Measurements from ENCODE around the gene TRPC5OS. TPM values are rescaled to one million over a fixed set of nuclear protein-coding genes. Genes with fewer than 3 reads are reported as not detected.

TRPC5OS gene
- total RNA-seq, 1 experiment from 2014 or later, result 0.22 TPM

DNA sequence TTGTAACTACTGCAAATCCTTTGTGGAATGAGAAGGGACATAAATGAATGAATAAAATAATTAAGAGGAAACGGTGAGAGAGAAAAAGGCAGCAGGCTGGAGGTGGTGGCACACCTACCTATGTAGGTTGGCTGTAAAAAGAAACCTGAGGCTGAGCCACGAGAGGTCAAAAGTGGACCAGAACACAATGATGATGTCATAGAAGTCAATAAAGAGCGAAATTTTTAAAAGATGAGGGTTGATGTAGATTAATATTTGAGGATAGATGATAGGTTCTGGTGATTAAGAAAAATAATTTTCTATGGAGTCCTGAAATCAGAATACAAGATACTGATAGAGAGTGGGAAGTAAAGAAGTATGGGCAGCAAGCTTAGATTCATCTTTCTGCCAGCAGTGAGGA is 1.7 kb downstream of the TRPC5OS start:
- DNase-seq, result no peak
- no peak overlapping the region for H3K4me2 ChIP-seq (ENCODE audit: low read depth, low read length, poor library complexity, severe bottlenecking)

DNA sequence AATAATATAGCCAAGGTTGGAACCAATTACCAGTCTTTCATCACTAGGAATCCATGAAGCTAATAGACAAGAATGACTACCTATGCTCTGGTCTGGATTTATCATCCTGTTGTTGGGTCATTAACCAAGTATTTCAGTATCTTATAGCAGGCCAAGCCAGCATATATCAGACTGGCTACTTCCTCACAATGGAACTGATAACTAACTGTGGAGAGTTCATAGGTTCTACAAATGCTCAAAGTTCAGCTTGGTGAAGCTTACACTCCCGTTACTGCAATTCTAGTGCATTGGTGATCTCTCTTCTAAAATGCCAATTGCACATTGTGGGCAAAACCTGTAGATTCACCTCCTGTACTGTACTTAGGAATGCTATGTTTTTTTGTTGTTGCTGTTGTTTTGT is 4.8 kb downstream of the TRPC5OS start:
- H4K20me1 ChIP-seq (ENCODE audit: insufficient read depth, low read depth, low read length), result no peaks in the 10 kb centered on the region
- H3K27ac ChIP-seq (ENCODE audit: low read length), result no peak overlapping the region
- H3K4me2 ChIP-seq (ENCODE audit: low read depth, low read length, poor library complexity, severe bottlenecking), result no peak overlapping the region
- no peaks in the 10 kb centered on the region for H3K4me1 ChIP-seq (ENCODE audit: low read length)
- H3K36me3 ChIP-seq (ENCODE audit: insufficient read depth, low read length), result no peaks in the 10 kb centered on the region
- H3K9me3 ChIP-seq (ENCODE audit: low read length), result no peaks in the 10 kb centered on the region
- H3K9me2 ChIP-seq (replicated peaks; ENCODE audit: insufficient read depth, low read length), result no peaks in the 10 kb centered on the region
- no peak for DNase-seq
- H3K4me3 ChIP-seq (ENCODE audit: low read length), result no peak overlapping the region
- H3K9ac ChIP-seq (ENCODE audit: low read length), result no peak overlapping the region
- no peak overlapping the region for H2AFZ ChIP-seq (ENCODE audit: low read length)
- no peaks in the 10 kb centered on the region for H3K79me2 ChIP-seq (ENCODE audit: low read length)
- no peaks in the 10 kb centered on the region for H3K27me3 ChIP-seq (ENCODE audit: low read length)

More for the DNA sequence above, 1.7 kb downstream of the TRPC5OS start:
- Histone ChIP-seq H3K79me2 (ENCODE audit: low read length) (no peaks in the 10 kb centered on the region), H3K27ac (ENCODE audit: low read length) (no peak overlapping the region), H2AFZ (ENCODE audit: low read length) (no peak overlapping the region), H3K36me3 (ENCODE audit: insufficient read depth, low read length) (no peaks in the 10 kb centered on the region), H3K4me1 (ENCODE audit: low read length) (peaks cover 6% of the 10 kb centered on the region), H3K27me3 (ENCODE audit: low read length) (no peaks in the 10 kb centered on the region), H3K9ac (ENCODE audit: low read length) (no peak overlapping the region), H3K9me2 (replicated peaks; ENCODE audit: insufficient read depth, low read length) (no peaks in the 10 kb centered on the region), H4K20me1 (ENCODE audit: insufficient read depth, low read depth, low read length) (no peaks in the 10 kb centered on the region), H3K9me3 (ENCODE audit: low read length) (no peaks in the 10 kb centered on the region), H3K4me3 (ENCODE audit: low read length) (no peak overlapping the region)

DNA sequence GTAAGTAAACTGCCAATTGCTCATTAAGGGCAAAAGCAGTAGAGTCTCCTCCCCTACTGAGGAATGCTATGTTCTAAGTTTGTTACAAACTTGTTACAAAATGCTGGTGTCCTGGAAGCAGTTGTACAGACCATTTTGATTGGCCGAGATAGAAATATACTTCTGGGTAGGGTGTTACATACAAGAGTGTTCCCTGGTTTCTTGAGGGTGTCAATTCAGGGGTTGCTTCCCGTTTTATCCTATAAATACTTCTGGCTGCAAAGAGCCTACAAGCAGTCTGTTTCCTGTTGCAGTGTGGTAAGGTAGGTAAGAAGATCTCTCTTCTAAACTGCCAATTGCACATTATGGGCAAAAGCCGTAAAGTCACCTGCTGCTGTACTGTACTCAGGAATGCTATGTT is 5.7 kb downstream of the TRPC5OS start:
- Histone ChIP-seq H3K9me2 (replicated peaks; ENCODE audit: insufficient read depth, low read length) (no peaks in the 10 kb centered on the region), H3K9ac (ENCODE audit: low read length) (no peak overlapping the region), H2AFZ (ENCODE audit: low read length) (no peak overlapping the region), H3K4me3 (ENCODE audit: low read length) (no peak overlapping the region), H3K36me3 (ENCODE audit: insufficient read depth, low read length) (no peaks in the 10 kb centered on the region), H3K4me2 (ENCODE audit: low read depth, low read length, poor library complexity, severe bottlenecking) (no peak overlapping the region), H3K27me3 (ENCODE audit: low read length) (no peaks in the 10 kb centered on the region), H3K9me3 (ENCODE audit: low read length) (no peaks in the 10 kb centered on the region), H3K4me1 (ENCODE audit: low read length) (no peaks in the 10 kb centered on the region), H3K27ac (ENCODE audit: low read length) (no peak overlapping the region), H4K20me1 (ENCODE audit: insufficient read depth, low read depth, low read length) (no peaks in the 10 kb centered on the region), H3K79me2 (ENCODE audit: low read length) (no peaks in the 10 kb centered on the region)
- DNase-seq, result no peak

DNA sequence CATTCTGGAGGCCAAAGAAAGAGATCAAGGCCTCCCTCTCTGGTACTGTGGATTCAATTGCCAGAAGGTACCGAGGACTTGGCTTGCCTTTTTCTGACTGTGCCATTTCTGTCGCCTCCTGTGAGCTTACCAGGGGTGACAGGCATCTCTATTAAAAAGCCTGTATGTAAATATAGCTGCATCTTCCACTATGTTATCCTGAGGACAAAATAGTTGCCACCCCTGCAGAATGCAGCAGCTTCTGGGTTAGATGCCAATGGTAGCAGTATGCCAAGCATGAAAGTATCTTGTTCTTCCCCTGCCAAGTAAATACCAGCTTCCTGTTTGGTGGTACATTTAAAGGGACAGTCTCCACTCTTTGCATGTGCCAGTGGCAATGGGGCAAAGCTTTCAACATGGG is 10.7 kb downstream of the TRPC5OS start:
- H3K36me3 ChIP-seq (ENCODE audit: insufficient read depth, low read length), result no peaks in the 10 kb centered on the region
- no peaks in the 10 kb centered on the region for H3K9me3 ChIP-seq (ENCODE audit: low read length)
- DNase-seq, result no peak
- no peaks in the 10 kb centered on the region for H3K9me2 ChIP-seq (replicated peaks; ENCODE audit: insufficient read depth, low read length)
- H3K4me1 ChIP-seq (ENCODE audit: low read length), result no peaks in the 10 kb centered on the region
- no peak overlapping the region for H3K27ac ChIP-seq (ENCODE audit: low read length)
- H3K79me2 ChIP-seq (ENCODE audit: low read length), result no peaks in the 10 kb centered on the region
- H2AFZ ChIP-seq (ENCODE audit: low read length), result no peak overlapping the region
- H3K27me3 ChIP-seq (ENCODE audit: low read length), result no peaks in the 10 kb centered on the region
- H3K4me2 ChIP-seq (ENCODE audit: low read depth, low read length, poor library complexity, severe bottlenecking), result no peak overlapping the region
- no peak overlapping the region for H3K9ac ChIP-seq (ENCODE audit: low read length)
- H4K20me1 ChIP-seq (ENCODE audit: insufficient read depth, low read depth, low read length), result no peaks in the 10 kb centered on the region
- no peak overlapping the region for H3K4me3 ChIP-seq (ENCODE audit: low read length)

DNA sequence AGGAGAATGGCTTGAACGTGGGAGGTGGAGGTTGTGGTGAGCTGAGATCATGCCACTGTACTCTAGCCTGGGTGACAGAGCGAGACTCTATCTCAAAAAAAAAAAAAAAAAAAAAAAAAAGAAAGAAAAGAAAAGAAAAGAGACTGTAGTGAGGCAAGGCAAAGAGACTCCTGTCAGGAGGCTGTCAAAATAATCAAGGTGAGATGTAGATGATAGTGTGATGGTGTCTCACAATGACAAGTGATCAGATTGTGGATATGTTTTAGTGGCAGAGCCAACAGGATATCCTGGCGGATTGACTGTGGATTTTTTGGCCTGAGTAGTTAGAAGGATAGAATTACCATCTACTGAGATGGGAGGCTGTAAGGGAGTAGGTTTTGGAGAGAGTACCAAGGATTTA is 12.6 kb downstream of the TRPC5OS start:
- Histone ChIP-seq H3K36me3 (ENCODE audit: insufficient read depth, low read length) (no peaks in the 10 kb centered on the region), H3K9ac (ENCODE audit: low read length) (no peak overlapping the region), H3K4me3 (ENCODE audit: low read length) (no peak overlapping the region), H3K9me3 (ENCODE audit: low read length) (no peaks in the 10 kb centered on the region), H2AFZ (ENCODE audit: low read length) (no peak overlapping the region), H3K4me1 (ENCODE audit: low read length) (no peaks in the 10 kb centered on the region), H4K20me1 (ENCODE audit: insufficient read depth, low read depth, low read length) (no peaks in the 10 kb centered on the region), H3K27ac (ENCODE audit: low read length) (no peak overlapping the region), H3K4me2 (ENCODE audit: low read depth, low read length, poor library complexity, severe bottlenecking) (no peak overlapping the region), H3K27me3 (ENCODE audit: low read length) (no peaks in the 10 kb centered on the region), H3K79me2 (ENCODE audit: low read length) (no peaks in the 10 kb centered on the region), H3K9me2 (replicated peaks; ENCODE audit: insufficient read depth, low read length) (no peaks in the 10 kb centered on the region)
- no peak for DNase-seq

DNA sequence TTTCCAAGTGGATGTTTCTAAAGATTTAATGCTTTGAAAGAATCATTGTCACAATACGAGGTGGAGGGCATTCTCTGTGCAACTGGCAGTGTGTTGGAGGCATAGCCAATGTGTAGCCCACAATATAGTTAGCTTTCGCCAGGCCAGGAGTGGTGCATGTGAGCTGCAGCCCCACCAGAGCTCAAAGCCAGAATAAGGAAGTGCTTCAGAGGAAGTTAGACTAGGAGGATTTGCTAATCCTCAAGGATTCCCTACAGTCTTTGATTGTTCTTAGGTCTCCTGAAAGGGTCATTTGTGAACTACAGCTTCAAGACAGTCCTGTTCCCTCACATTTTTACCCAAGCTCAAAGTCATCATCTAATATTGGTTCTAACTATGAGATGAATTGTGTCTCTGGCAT is 16.4 kb downstream of the TRPC5OS start:
- H3K79me2 ChIP-seq (ENCODE audit: low read length), result no peaks in the 10 kb centered on the region
- H3K9ac ChIP-seq (ENCODE audit: low read length), result no peak overlapping the region
- no peaks in the 10 kb centered on the region for H3K9me3 ChIP-seq (ENCODE audit: low read length)
- H3K4me2 ChIP-seq (ENCODE audit: low read depth, low read length, poor library complexity, severe bottlenecking), result no peak overlapping the region
- H3K4me3 ChIP-seq (ENCODE audit: low read length), result no peak overlapping the region
- no peaks in the 10 kb centered on the region for H3K36me3 ChIP-seq (ENCODE audit: insufficient read depth, low read length)
- no peaks in the 10 kb centered on the region for H3K4me1 ChIP-seq (ENCODE audit: low read length)
- no peaks in the 10 kb centered on the region for H4K20me1 ChIP-seq (ENCODE audit: insufficient read depth, low read depth, low read length)
- H2AFZ ChIP-seq (ENCODE audit: low read length), result no peak overlapping the region
- H3K27ac ChIP-seq (ENCODE audit: low read length), result no peak overlapping the region
- no peak for DNase-seq
- no peaks in the 10 kb centered on the region for H3K27me3 ChIP-seq (ENCODE audit: low read length)
- no peaks in the 10 kb centered on the region for H3K9me2 ChIP-seq (replicated peaks; ENCODE audit: insufficient read depth, low read length)

DNA sequence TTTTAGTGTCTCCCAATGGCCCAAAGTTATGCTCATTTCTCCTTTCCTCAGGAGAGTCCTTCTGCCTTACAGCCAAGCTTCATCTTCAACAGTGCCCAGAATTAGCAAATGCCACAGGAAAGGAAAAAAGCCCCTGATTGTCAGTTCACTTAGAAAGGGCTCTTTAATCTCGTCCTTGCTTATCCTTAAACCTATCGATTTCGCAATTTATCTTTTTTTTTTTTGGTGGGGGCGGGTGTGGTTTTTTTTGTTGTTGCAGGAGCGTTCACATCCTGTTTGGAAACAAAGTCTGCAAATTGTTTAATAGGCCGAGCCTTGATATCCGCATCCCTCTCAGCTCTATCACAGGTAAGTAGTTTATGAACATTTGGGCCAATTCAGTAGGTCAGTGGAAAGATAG is 20.2 kb downstream of the TRPC5OS start:
- H3K4me1 ChIP-seq (ENCODE audit: low read length), result no peaks in the 10 kb centered on the region
- no peaks in the 10 kb centered on the region for H3K9me3 ChIP-seq (ENCODE audit: low read length)
- H3K27ac ChIP-seq (ENCODE audit: low read length), result no peak overlapping the region
- no peak overlapping the region for H3K4me3 ChIP-seq (ENCODE audit: low read length)
- H2AFZ ChIP-seq (ENCODE audit: low read length), result no peak overlapping the region
- H3K9me2 ChIP-seq (replicated peaks; ENCODE audit: insufficient read depth, low read length), result no peaks in the 10 kb centered on the region
- H3K36me3 ChIP-seq (ENCODE audit: insufficient read depth, low read length), result no peaks in the 10 kb centered on the region
- no peak overlapping the region for H3K9ac ChIP-seq (ENCODE audit: low read length)
- H4K20me1 ChIP-seq (ENCODE audit: insufficient read depth, low read depth, low read length), result no peaks in the 10 kb centered on the region
- no peaks in the 10 kb centered on the region for H3K79me2 ChIP-seq (ENCODE audit: low read length)
- no peak overlapping the region for H3K4me2 ChIP-seq (ENCODE audit: low read depth, low read length, poor library complexity, severe bottlenecking)
- no peak for DNase-seq
- H3K27me3 ChIP-seq (ENCODE audit: low read length), result no peaks in the 10 kb centered on the region

DNA sequence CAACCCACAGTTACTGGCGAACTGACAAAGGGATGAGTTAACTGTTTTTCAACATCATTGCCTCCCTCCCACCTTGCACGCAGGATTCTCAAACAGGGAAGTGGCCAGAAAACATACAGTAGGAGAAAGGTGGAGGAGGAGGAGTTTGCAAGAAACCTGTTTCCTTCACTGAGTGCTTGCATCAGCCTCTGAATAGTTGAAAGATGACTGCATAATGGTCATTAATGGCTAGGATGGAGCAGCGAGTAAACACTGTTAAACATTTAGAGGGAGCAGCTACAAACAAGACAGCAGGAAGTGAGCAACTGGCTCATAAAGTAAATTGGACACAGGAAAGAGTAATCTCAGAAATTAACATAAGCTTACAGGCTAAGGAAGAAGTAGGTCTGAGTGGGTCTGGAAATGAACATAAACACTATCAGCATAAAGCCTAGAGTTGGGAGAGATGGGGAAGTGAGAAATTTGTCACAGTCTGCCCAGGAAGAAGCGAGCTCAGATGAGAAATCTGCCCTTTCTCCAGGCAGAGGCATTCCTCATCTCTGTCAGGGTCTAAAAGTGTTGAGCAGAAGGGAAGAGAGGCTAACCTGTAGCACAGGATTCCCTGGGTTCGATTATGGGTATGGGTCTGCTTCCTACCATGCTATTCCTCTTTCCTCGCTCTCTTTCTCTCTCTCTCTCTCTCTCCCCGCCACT is 38.6 kb downstream of the TRPC5OS start:
- Histone ChIP-seq H3K4me2 (ENCODE audit: low read depth, low read length, poor library complexity, severe bottlenecking) (no peak overlapping the region), H3K9me2 (replicated peaks; ENCODE audit: insufficient read depth, low read length) (no peaks in the 10 kb centered on the region), H3K79me2 (ENCODE audit: low read length) (no peaks in the 10 kb centered on the region), H2AFZ (ENCODE audit: low read length) (no peak overlapping the region), H3K27me3 (ENCODE audit: low read length) (no peaks in the 10 kb centered on the region), H4K20me1 (ENCODE audit: insufficient read depth, low read depth, low read length) (no peaks in the 10 kb centered on the region), H3K36me3 (ENCODE audit: insufficient read depth, low read length) (no peaks in the 10 kb centered on the region), H3K9me3 (ENCODE audit: low read length) (no peaks in the 10 kb centered on the region), H3K4me3 (ENCODE audit: low read length) (no peak overlapping the region), H3K27ac (ENCODE audit: low read length) (no peak overlapping the region), H3K9ac (ENCODE audit: low read length) (no peak overlapping the region), H3K4me1 (ENCODE audit: low read length) (no peaks in the 10 kb centered on the region)
- no peak for DNase-seq

Measured in Karpas-422 (cell line).